HEK293 (cell line): Measurements from ENCODE around the gene CAPN10.

Source experiments
- CTCF ChIA-PET: fragments of 350-600 bp; formaldehyde crosslinking; extraction: SDS; loops from one replicate; lab custom pipeline; 2021; ENCODE audit warnings: antibody characterized with exemption; lab: Yijun Ruan, JAX
- POLR2A ChIA-PET: fragments of 300-600 bp; formaldehyde crosslinking; extraction: SDS; loops from one replicate; lab custom pipeline; 2020; ENCODE audit warnings: antibody characterized with exemption, inconsistent platforms; lab: Yijun Ruan, JAX
- H3K27ac ChIP-seq: fragments of 200-500 bp; sonication (Bioruptor generic); 2 replicates; pipeline ENCODE4 v1.5.1; 2014; ENCODE audit warnings: low read depth, low read length, control low read depth, inconsistent platforms; ENCODE audit errors: extremely low read depth
- H3K36me3 ChIP-seq, 2 experiments: fragments of 200-500 bp in 1 of 2; sonication (Bioruptor generic) in 1 of 2; 1 replicate in 1 of 2; 2 replicates in 1 of 2; pipeline ENCODE4 v1.5.1; 2014 to 2017; ENCODE audit warnings: inconsistent platforms in 2 of 2, low read length in 2 of 2; ENCODE audit not compliant: control insufficient read depth in 2 of 2, insufficient read depth in 1 of 2
- H3K4me1 ChIP-seq: fragments of 200-500 bp; sonication (Bioruptor generic); 2 replicates; pipeline ENCODE4 v1.5.1; 2014; ENCODE audit warnings: mild to moderate bottlenecking, low read length, inconsistent platforms; ENCODE audit not compliant: control insufficient read depth, insufficient read depth
- H3K4me3 ChIP-seq: 2 replicates; pipeline ENCODE4 v1.5.1; 2011; ENCODE audit warnings: low read depth, mild to moderate bottlenecking, control low read depth, low read length, moderate library complexity
- H3K9me3 ChIP-seq: fragments of 200-500 bp; sonication (Bioruptor generic); 2 replicates; pipeline ENCODE4 v1.5.1; 2014; ENCODE audit warnings: low read depth, low read length, inconsistent platforms; ENCODE audit not compliant: control insufficient read depth, insufficient read depth
- BCL11A ChIP-seq: fragments of 450-650 bp; formaldehyde crosslinking; IDR thresholded peaks from 2 replicates; pipeline ENCODE4 v1.5.1; 2016; ENCODE audit warnings: low read depth, missing biosample characterization, missing genetic modification characterization
- CTCF ChIP-seq: fragments of 450-650 bp; formaldehyde crosslinking; IDR thresholded peaks from 2 replicates; pipeline ENCODE4 v1.5.1; 2016; ENCODE audit warnings: missing biosample characterization, missing genetic modification characterization
- GFI1B ChIP-seq: fragments of 450-650 bp; formaldehyde crosslinking; IDR thresholded peaks from 2 replicates; pipeline ENCODE4 v1.5.1; 2016; ENCODE audit warnings: missing biosample characterization, missing genetic modification characterization
- KLF10 ChIP-seq: fragments of 450-650 bp; IDR thresholded peaks from 2 replicates; pipeline ENCODE4 v1.5.1; 2018; ENCODE audit warnings: missing biosample characterization, mild to moderate bottlenecking, missing genetic modification characterization
- KLF7 ChIP-seq: fragments of 450-650 bp; formaldehyde crosslinking; IDR thresholded peaks from 2 replicates; pipeline ENCODE4 v1.5.1; 2016; ENCODE audit warnings: missing biosample characterization, missing genetic modification characterization, borderline replicate concordance
- SCRT1 ChIP-seq: fragments of 450-650 bp; formaldehyde crosslinking; IDR thresholded peaks from 2 replicates; pipeline ENCODE4 v1.5.1; 2016; ENCODE audit warnings: missing biosample characterization, missing genetic modification characterization, borderline replicate concordance
- SETDB1 ChIP-seq: IDR thresholded peaks from one replicate; pipeline ENCODE4 v1.6.1; 2017; ENCODE audit warnings: mild to moderate bottlenecking, low read length, moderate library complexity, mixed read lengths; ENCODE audit not compliant: insufficient read length
- TCF7L2 ChIP-seq: IDR thresholded peaks from 2 replicates; pipeline ENCODE4 v1.6.1; 2011; ENCODE audit warnings: low read depth, mild to moderate bottlenecking, inconsistent platforms, low read length, moderate library complexity, borderline replicate concordance
- YY1 ChIP-seq: fragments of 450-650 bp; formaldehyde crosslinking; IDR thresholded peaks from 2 replicates; pipeline ENCODE4 v1.5.1; 2018; ENCODE audit warnings: missing biosample characterization, missing genetic modification characterization
- ZBTB20 ChIP-seq: fragments of 450-650 bp; formaldehyde crosslinking; IDR thresholded peaks from 2 replicates; pipeline ENCODE4 v1.5.1; 2016; ENCODE audit warnings: missing biosample characterization, missing genetic modification characterization
- ZBTB21 ChIP-seq: fragments of 450-650 bp; formaldehyde crosslinking; IDR thresholded peaks from 2 replicates; pipeline ENCODE4 v1.5.1; 2017; ENCODE audit warnings: missing biosample characterization, missing genetic modification characterization
- ZBTB44 ChIP-seq: fragments of 450-650 bp; IDR thresholded peaks from 2 replicates; pipeline ENCODE4 v1.5.1; 2018; ENCODE audit warnings: missing biosample characterization, mild to moderate bottlenecking, missing genetic modification characterization
- ZNF157 ChIP-seq: fragments of 450-650 bp; formaldehyde crosslinking; IDR thresholded peaks from 2 replicates; pipeline ENCODE4 v1.5.1; 2016; ENCODE audit warnings: missing biosample characterization, missing genetic modification characterization
- ZNF169 ChIP-seq: fragments of 450-650 bp; formaldehyde crosslinking; IDR thresholded peaks from 2 replicates; pipeline ENCODE4 v1.5.1; 2016; ENCODE audit warnings: missing biosample characterization, missing genetic modification characterization
- ZNF2 ChIP-seq: fragments of 450-650 bp; formaldehyde crosslinking; IDR thresholded peaks from 2 replicates; pipeline ENCODE4 v1.5.1; 2016; ENCODE audit warnings: missing biosample characterization, missing genetic modification characterization
- ZNF266 ChIP-seq: fragments of 450-650 bp; formaldehyde crosslinking; IDR thresholded peaks from 2 replicates; pipeline ENCODE4 v1.5.1; 2016; ENCODE audit warnings: missing biosample characterization, missing genetic modification characterization, low read depth
- ZNF311 ChIP-seq: fragments of 450-650 bp; formaldehyde crosslinking; IDR thresholded peaks from 2 replicates; pipeline ENCODE4 v1.5.1; 2017; ENCODE audit warnings: missing biosample characterization, missing genetic modification characterization, borderline replicate concordance
- ZNF354C ChIP-seq: fragments of 450-650 bp; formaldehyde crosslinking; IDR thresholded peaks from 2 replicates; pipeline ENCODE4 v1.5.1; 2016; ENCODE audit warnings: missing biosample characterization, missing genetic modification characterization, low read depth, borderline replicate concordance
- ZNF423 ChIP-seq: fragments of 450-650 bp; formaldehyde crosslinking; IDR thresholded peaks from 2 replicates; pipeline ENCODE4 v1.5.1; 2016; ENCODE audit warnings: missing biosample characterization, missing genetic modification characterization
- ZNF488 ChIP-seq: fragments of 450-650 bp; formaldehyde crosslinking; IDR thresholded peaks from 2 replicates; pipeline ENCODE4 v1.5.1; 2016; ENCODE audit warnings: missing biosample characterization, missing genetic modification characterization
- ZNF513 ChIP-seq: fragments of 450-650 bp; IDR thresholded peaks from 2 replicates; pipeline ENCODE4 v1.5.1; 2018; ENCODE audit warnings: missing biosample characterization, missing genetic modification characterization
- ZNF514 ChIP-seq: fragments of 450-650 bp; formaldehyde crosslinking; IDR thresholded peaks from 2 replicates; pipeline ENCODE4 v1.5.1; 2016; ENCODE audit warnings: missing biosample characterization, missing genetic modification characterization
- ZNF561 ChIP-seq: fragments of 450-650 bp; IDR thresholded peaks from 2 replicates; pipeline ENCODE4 v1.5.1; 2018; ENCODE audit warnings: missing biosample characterization, missing genetic modification characterization, borderline replicate concordance
- ZNF639 ChIP-seq: fragments of 450-650 bp; formaldehyde crosslinking; IDR thresholded peaks from 2 replicates; pipeline ENCODE4 v1.5.1; 2016; ENCODE audit warnings: missing biosample characterization, missing genetic modification characterization
- ZNF658 ChIP-seq: fragments of 450-650 bp; formaldehyde crosslinking; IDR thresholded peaks from 2 replicates; pipeline ENCODE4; 2016; ENCODE audit warnings: missing biosample characterization, missing genetic modification characterization
- ZNF76 ChIP-seq: fragments of 450-650 bp; formaldehyde crosslinking; IDR thresholded peaks from 2 replicates; pipeline ENCODE4; 2016; ENCODE audit warnings: low read depth, missing biosample characterization, missing genetic modification characterization, borderline replicate concordance
- ZSCAN4 ChIP-seq: fragments of 450-650 bp; formaldehyde crosslinking; IDR thresholded peaks from 2 replicates; pipeline ENCODE4 v1.5.1; 2017; ENCODE audit warnings: missing biosample characterization, missing genetic modification characterization

CAPN10 gene

GRCh38 chr2:240630771-240631547, 44.4 kb downstream of the CAPN10 start:
- Histone ChIP-seq H3K36me3 (no peaks in the 10 kb centered on the region), H3K4me1 (no peaks in the 10 kb centered on the region), H3K4me3 (no peak overlapping the region), H3K27ac (no peak overlapping the region), H3K9me3 (no peaks in the 10 kb centered on the region)
- CTCF ChIA-PET, result interaction anchor here (1.2 kb wide), 1 partner anchor 10 kb away, joined by 3 read pairs; no protein-coding TSS in a partner anchor
- POLR2A ChIA-PET, result no interaction called here
- TF ChIP-seq ZNF169 (tag by site-specific recombination), result no peak
- TF ChIP-seq ZBTB20 (tag by site-specific recombination), result no peak
- no peak for TF ChIP-seq ZNF76
- no peak for TF ChIP-seq ZNF354C (tag by site-specific recombination)
- TF ChIP-seq CTCF (tag by site-specific recombination), result no peak
- no peak for TF ChIP-seq KLF10 (tag by site-specific recombination)
- TF ChIP-seq YY1 (tag by site-specific recombination), result no peak
- no peak for TF ChIP-seq ZNF157
- no peak for TF ChIP-seq GFI1B (tag by site-specific recombination)
- TF ChIP-seq ZNF2, result no peak
- no peak for TF ChIP-seq ZNF266
- no peak for TF ChIP-seq ZNF488
- no peak for TF ChIP-seq ZSCAN4
- no peak for TF ChIP-seq ZNF514 (tag by site-specific recombination)

GRCh38 chr2:240631548-240632305, 45.2 kb downstream of the CAPN10 start:
- Histone ChIP-seq H3K4me1 (no peaks in the 10 kb centered on the region), H3K36me3 (no peaks in the 10 kb centered on the region), H3K4me3 (no peak overlapping the region), H3K27ac (no peak overlapping the region), H3K9me3 (no peaks in the 10 kb centered on the region)
- POLR2A ChIA-PET, result no interaction called here
- CTCF ChIA-PET, result interaction anchor here (1.2 kb wide), 1 partner anchor 9 kb away, joined by 3 read pairs; no protein-coding TSS in a partner anchor
- TF ChIP-seq SETDB1 (no peak), ZNF658 (tag by site-specific recombination) (no peak), SCRT1 (tag by site-specific recombination) (no peak), ZBTB44 (tag by site-specific recombination) (no peak), KLF7 (tag by site-specific recombination) (no peak), BCL11A (tag by site-specific recombination) (no peak), ZNF561 (tag by site-specific recombination) (no peak), ZNF639 (tag by site-specific recombination) (no peak), TCF7L2 (no peak), ZNF423 (tag by site-specific recombination) (no peak), ZBTB21 (tag by site-specific recombination) (no peak), ZNF513 (tag by site-specific recombination) (no peak), ZNF311 (no peak)
